Measurements from ENCODE around the gene ETDC.
"Not testable (repeated sequence)": the region's sequence is repeated elsewhere in the genome, so short reads cannot be mapped to it uniquely, and the experiment has no call there.

The ETDC gene

GRCh38 chrX:135309430-135309923 is at the start of gene ETDC:
Gene ETDC (plus strand): TSS chrX:135309480. CDS start chrX:135309480, 0 bp downstream.
- DNase-seq: no peak

GRCh38 chrX:135260976-135261375 is 48.3 kb upstream of the ETDC start:
- not testable (repeated sequence) for DNase-seq

DNA sequence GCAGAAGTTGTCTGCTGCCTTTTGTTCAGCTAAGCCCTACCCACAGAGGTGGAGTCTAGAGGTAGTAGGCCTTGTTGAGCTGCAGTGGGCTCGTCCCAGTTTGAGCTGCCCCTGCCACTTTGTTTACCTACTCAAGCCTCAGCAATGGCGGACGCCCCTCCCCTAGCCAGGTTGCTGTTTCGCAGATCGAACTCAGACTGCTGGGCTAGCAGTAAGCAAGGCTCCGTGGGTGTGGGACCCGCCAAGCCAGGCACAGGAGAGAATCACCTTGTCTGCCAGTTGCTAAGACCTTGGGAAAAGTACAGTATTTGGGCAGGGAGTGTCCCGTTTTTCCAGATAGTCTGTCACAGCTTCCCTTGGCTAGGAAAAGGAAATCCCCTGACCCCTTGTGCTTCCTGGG is 45.9 kb upstream of the ETDC start:
- not testable (repeated sequence) for DNase-seq

DNA sequence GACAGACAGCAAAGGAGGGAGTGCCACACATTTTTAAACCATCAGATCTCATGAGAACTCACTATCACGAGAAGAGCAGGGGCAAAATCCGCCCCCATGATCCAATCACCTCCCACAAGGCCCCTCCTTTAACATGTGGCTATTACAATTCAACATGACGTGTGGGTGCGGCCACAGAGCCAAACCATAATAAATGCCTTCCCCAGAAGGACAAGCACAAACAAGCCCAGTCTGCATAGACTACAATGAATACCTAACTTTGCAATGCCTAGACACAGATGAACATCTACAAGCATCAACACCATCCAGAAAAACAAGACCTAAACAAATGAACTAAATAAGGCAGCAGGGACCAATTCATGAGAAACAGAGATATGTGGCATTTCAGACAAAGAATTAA is 45.1 kb upstream of the ETDC start:
- DNase-seq: no peak

- no peak for DNase-seq
These were observed 36.1 kb upstream of the ETDC start for GRCh38 chrX:135273162-135273561.

DNA sequence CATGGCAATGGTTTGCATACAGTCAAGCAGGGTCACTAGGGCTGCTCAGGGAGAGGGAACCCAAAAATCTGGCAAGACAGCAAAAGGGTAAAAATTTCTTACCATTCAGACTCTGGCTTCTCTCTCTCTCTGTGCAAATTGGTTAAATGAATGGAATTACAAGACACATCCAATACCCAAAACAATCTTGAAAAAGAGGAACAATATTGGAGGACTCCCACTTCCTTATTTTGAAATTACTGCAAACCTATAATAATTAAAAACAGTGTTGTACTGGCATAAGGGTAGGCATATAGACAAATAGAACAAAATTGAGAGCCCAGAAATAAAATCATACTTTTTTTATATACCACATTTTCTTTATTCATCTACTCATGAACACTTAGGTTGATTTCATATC is 33.3 kb upstream of the ETDC start:
- DNase-seq: no peak

DNA sequence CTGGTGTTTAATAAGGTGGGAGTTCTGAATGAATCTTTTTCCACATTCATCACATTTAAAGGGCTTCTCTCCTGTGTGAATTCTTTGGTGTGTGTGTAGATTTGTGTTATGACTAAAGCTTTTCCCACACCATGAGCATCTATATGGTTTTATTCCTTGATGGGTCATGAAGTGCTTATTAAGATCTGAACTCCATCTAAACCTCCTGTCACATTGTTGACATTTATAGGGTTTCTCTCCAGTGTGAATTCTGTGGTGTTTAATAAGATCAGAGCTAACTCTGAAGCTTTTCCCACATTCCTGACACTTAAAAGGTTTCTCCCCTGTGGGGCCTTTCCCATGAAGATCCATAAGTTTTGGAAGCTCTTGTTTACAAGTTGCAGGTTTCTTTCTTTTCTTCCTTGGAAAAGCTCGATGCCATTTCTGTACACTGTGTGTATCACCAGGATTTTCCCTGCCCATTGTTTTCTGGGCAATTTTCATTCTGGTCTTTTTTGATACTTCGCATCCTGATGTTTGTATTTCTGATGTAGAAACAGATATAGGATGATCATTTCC is 21.9 kb upstream of the ETDC start:
- DNase-seq: no peak

DNA sequence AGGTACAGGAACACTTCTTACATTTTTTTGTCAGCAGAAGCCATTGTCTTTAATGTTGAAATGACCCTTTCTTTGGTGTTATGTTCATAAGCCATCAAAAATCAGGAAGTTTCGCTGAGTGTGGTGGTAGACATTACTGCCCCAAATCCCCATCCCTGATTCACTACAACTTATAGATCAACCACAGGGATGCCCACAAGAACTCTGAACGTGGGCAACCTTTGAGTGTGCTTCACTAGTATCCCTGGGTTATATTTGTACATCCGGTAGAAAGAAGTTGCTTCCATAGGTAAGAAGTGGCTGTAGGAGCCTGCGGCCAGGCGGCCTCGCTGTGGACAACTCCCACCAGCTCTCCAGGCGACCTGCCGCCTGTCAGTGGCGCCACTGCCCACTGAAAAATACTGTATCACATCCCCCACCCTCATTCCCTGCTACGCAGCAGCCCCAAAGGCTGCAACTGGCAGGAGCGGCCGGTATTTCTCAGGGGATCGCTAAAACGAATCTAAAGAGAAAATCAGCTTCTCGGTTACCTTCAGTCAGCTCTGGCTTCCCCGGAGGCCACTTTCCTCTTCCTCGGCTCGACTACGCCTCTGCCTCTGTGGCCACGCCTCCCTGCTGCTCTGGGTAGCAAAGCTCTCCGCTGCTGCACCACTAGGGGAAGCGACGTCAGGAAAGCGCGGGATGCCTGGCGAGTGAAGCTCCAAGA is 13.9 kb upstream of the ETDC start:
- DNase-seq: no peak

- DNase-seq: no peak
These were observed 13.4 kb upstream of the ETDC start for GRCh38 chrX:135295944-135296305.

DNA sequence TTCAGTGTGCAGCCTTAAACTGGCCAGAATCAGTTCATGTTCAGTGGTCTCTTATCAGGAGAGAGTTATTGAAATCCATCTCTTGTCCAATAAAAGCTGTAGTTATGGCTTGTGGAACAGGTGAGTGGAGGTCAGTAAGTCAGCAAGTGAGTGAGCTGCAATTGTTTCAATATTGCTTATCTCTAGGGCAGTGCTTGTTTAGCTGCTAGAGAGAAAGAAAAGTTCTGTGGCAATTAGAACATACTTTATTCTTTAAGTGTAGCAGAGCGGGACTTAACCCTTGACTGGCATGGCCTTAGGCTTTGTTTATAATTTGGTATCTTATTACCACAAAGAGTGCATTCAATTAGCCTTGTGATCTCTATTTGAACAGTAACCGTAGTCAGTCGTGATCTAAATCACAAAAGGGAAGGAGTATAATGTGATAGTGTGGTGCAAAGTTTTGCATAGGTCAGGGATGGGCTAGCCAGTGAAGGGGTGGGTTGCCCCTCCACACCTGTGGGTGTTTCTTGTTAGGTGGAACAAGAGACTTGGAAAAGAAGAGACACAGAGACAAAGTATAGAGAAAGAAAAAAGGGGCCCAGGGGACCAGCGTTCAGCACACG is 6.9 kb upstream of the ETDC start:
- no peak for DNase-seq

DNA sequence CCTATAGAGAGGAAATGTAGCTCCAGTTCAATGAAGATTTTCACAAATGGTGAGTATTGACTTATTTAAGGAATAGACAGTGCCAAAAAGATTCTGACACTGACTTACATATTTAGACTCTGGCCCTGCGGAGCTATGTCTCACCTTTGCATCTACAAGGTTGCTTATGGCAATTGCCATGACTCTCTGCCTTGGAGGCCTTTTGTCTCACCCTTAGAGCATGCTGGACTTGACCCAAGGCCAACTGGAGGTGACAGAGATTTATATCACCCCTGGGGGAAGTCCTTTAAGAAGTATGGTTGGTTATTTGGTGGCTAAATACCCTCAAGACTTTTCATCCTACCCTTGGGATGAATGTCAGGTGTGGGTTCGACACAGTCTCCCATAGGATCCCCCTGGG is 4.5 kb upstream of the ETDC start:
- no peak for DNase-seq

GRCh38 chrX:135307171-135307570 is 2.1 kb upstream of the ETDC start:
- no peak for DNase-seq

DNA sequence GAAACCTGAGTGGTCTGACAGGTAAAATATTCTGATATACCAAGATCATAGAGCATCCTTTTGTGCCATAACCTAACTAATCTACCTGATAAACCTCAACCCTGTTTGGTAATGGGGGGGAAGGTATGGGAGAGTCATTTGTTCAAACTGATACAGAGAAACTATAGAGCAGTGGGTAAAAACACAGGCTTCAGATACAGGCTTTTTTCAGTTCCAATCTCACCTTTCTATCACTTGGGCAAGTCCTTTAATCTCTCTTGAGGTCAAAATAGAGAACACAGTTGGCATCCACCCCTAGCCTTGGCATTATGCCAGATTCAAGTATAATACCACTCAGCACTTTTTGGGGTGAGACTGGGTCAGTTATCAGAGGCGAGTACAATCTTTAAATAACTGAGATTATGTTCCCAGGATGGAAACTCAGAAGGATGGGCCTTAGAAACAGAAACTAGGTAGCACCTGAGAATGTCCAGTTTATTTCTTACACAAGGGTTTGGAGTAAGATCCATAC is 880 bp upstream of the ETDC start:
- peak; percentile 30 for DNase-seq

DNA sequence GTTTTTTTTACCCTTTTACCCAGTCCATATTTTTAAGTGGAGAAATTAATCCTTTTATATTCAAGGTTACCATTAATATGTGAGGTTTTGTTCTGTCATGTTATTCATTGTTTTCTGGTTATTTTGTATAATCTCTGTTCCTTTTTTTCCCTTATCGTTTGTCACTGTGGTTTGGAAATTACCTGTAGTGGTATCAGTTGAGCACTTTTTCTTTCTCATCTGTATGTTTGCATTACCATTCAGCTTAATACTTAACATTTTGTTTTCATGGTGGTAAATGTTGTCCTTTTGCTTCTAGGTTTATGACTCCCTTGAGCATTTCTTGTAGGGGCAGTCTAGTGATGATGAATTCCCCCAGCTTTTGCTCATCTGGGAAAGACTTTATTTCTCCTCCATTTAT is 6.6 kb downstream of the ETDC start:
- no peak for DNase-seq

DNA sequence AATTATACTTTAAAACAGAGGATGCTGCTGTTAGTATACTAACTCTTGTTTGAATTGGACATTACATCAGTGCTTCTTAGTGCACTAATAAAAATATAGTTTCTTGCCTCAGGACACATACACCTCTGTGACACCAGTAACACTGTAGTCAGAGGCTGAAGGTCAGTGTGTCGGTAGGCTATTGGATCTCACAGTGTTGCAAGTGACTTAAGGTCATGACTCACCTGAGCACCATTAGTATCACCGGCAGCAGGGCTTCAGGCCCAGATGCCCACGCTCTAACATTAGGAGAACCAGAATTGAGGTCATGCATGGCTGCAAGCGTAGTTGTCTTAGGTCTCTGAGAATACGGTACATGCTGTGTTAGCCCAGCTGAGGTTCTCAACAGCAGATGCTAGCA is 15.2 kb downstream of the ETDC start:
- DNase-seq: no peak

- DNase-seq: not testable (repeated sequence)
These were observed 15.9 kb downstream of the ETDC start for GRCh38 chrX:135325036-135325818.

GRCh38 chrX:135327299-135327698 is 18.0 kb downstream of the ETDC start:
- DNase-seq: no peak

- no peak for DNase-seq
These were observed 19.2 kb downstream of the ETDC start for GRCh38 chrX:135328421-135329005.

GRCh38 chrX:135330706-135331105 is 21.4 kb downstream of the ETDC start:
- no peak for DNase-seq

DNA sequence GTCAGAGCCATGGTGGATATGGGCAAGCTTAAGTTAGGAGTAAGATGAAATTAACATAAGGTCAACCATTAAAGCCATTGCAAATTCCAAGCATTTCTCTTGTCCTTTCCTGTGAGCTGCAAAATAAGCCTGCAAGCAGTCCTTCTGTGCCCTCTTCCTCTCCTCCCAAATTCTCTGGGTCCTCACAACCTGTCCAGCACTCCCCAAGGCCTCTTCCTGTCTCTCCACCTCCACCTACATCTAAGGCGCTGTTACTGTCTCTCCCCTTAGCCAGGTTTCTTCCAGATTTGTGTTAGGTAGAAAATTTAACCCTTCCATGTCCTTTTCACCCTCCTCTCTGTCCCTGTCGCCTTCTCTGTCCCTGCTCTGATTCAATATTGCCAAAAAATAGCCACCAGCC is 22.2 kb downstream of the ETDC start:
- DNase-seq: no peak

DNA sequence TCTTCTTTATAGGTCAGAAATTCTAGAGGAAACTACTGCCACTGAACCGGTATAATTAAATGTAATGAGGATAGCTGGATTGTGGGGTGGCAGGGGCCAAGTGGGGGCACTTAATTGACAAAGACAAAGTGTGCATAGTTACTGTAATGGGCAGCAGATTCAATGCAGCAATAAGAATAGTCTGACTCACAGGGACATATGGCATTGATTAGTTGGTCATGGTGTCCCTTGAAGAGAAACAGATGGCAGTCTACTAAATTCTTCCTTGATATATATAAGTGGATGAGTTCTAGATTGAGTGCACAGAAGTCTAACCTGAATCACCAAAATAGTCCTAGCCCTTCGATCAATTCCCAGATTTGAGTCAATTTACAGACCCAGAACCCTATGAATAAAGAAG is 31.6 kb downstream of the ETDC start:
- DNase-seq: no peak

- DNase-seq: peak; percentile 3
These were observed 35.9 kb downstream of the ETDC start for GRCh38 chrX:135345107-135345589.

DNA sequence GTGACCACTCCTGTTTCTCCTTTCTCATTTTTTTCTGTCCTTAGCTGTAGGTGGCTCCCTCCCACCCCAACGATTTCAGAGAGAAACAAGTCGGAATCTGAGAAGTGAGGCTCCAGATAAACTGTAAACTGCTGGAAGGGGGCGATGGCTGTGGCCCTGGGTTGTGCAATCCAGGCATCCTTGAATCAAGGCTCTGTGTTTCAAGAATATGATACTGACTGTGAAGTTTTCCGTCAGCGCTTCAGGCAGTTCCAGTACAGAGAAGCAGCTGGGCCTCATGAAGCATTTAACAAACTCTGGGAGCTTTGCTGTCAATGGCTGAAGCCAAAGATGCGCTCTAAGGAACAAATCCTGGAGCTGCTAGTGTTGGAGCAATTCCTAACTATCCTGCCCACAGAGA is 37.7 kb downstream of the ETDC start:
- no peak for DNase-seq

Measured in RPMI8226 (cell line).